ENCODE measurements around the gene TRAPPC11.

Gene TRAPPC11

GRCh38 chr4:183760326-183760725 is 101.2 kb downstream of the TRAPPC11 start:
- Histone ChIP-seq H3K4me3 (ENCODE audit: low read length) (no peak overlapping the region), H3K9me3 (ENCODE audit: low read length) (no peaks in the 10 kb centered on the region), H3K27me3 (ENCODE audit: insufficient read depth, low read length) (no peaks in the 10 kb centered on the region), H3K36me3 (ENCODE audit: insufficient read depth, low read length) (no peaks in the 10 kb centered on the region), H2AFZ (ENCODE audit: low read depth, low read length) (no peak overlapping the region), H3K4me1 (ENCODE audit: insufficient read depth, low read length) (peaks cover 3% of the 10 kb centered on the region)
